Measurements from ENCODE around the gene NR1I2. TPM values are rescaled to one million over a fixed set of nuclear protein-coding genes. Genes with fewer than 3 reads are reported as not detected.
A peak's percentile ranks its signal among the peaks of the same experiment; 100 is the strongest.

Gene NR1I2
- total RNA-seq, 2 experiments from 2014 or later, result 0.70 to 1.0 TPM

- Mint-ChIP-seq H3K9me3 (no peaks in the 10 kb centered on the region), H3K36me3 (ENCODE audit: low read depth) (no peaks in the 10 kb centered on the region), H3K27ac (no peak overlapping the region), H3K4me3 (no peak overlapping the region), H3K27me3 (no peaks in the 10 kb centered on the region), H3K4me1 (ENCODE audit: low read depth) (peaks cover 10% of the 10 kb centered on the region)
- no peak for TF ChIP-seq CTCF (IDR thresholded peaks at IDR 0.05)
- intact Hi-C loops (cut with micrococcal nuclease), result no loop called here
- DNase-seq, result no peak
- no peak for ATAC-seq
- ChIA-PET POLR2A (interaction anchor here (0.6 kb wide), 1 partner anchor 404 kb away, joined by 4 read pairs; no protein-coding TSS in a partner anchor), CTCF (interaction anchor here (0.5 to 3.4 kb wide), 6 partner anchors 11 to 402 kb away, joined by 3 to 8 read pairs (median 3); no protein-coding TSS in a partner anchor)
Observed at GRCh38 chr3:119808244-119808643, 26.3 kb downstream of the NR1I2 start.

DNA sequence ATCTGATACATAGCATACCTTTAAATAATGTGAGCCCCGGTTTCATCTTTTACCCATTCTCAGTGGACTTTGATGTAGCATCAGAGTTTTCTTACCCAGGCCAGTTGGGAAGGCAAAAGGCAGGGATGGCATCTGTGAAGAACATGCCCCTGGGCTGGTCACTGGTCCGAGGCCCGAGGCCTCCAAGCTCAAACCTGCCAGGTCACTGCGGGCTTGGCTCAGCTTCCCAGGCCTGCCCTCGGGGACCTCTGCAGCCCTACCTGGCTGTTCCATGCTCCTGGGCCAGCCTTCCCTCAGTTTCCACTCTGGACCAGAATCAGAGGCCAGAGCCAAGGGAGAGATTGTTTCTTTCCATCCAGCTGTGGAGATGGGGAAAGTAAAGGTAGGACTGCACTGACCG is 26.9 kb downstream of the NR1I2 start:
- Mint-ChIP-seq H3K36me3 (ENCODE audit: low read depth) (no peaks in the 10 kb centered on the region), H3K4me3 (peak overlapping the region; percentile 3), H3K9me3 (no peaks in the 10 kb centered on the region), H3K4me1 (ENCODE audit: low read depth) (peaks cover 10% of the 10 kb centered on the region), H3K27me3 (no peaks in the 10 kb centered on the region), H3K27ac (no peak overlapping the region)
- POLR2A ChIA-PET, result interaction anchor here (0.9 to 1.4 kb wide), 2 partner anchors 35 to 115 kb away, joined by 3 read pairs; no protein-coding TSS in a partner anchor
- CTCF ChIA-PET, result interaction anchor here (0.9 to 3.4 kb wide), 5 partner anchors 10 to 119 kb away, joined by 3 to 8 read pairs (median 3); no protein-coding TSS in a partner anchor
- intact Hi-C loops (cut with micrococcal nuclease), result no loop called here
- no peak for ATAC-seq
- TF ChIP-seq CTCF (IDR thresholded peaks at IDR 0.05), result no peak
- DNase-seq, result no peak

GRCh38 chr3:119809249-119810017 is 27.5 kb downstream of the NR1I2 start:
- peak; percentile 30 for DNase-seq
- intact Hi-C loops (cut with micrococcal nuclease), result no loop called here
- H3K9me3 Mint-ChIP-seq, result no peaks in the 10 kb centered on the region
- H3K36me3 Mint-ChIP-seq (ENCODE audit: low read depth), result no peaks in the 10 kb centered on the region
- no peak overlapping the region for H3K27ac Mint-ChIP-seq
- ChIA-PET CTCF (interaction anchor here (0.9 to 3.4 kb wide), 3 partner anchors 9 to 608 kb away, joined by 3 to 8 read pairs (median 3); no protein-coding TSS in a partner anchor), POLR2A (interaction anchor here (0.9 to 1.4 kb wide), 3 partner anchors 8 to 116 kb away, joined by 3 read pairs; no protein-coding TSS in a partner anchor)
- peak overlapping the region; percentile 69 for H3K4me3 Mint-ChIP-seq
- TF ChIP-seq CTCF (IDR thresholded peaks at IDR 0.05), result no peak
- no peaks in the 10 kb centered on the region for H3K27me3 Mint-ChIP-seq
- peaks cover 10% of the 10 kb centered on the region for H3K4me1 Mint-ChIP-seq (ENCODE audit: low read depth)
- ATAC-seq, result no peak

DNA sequence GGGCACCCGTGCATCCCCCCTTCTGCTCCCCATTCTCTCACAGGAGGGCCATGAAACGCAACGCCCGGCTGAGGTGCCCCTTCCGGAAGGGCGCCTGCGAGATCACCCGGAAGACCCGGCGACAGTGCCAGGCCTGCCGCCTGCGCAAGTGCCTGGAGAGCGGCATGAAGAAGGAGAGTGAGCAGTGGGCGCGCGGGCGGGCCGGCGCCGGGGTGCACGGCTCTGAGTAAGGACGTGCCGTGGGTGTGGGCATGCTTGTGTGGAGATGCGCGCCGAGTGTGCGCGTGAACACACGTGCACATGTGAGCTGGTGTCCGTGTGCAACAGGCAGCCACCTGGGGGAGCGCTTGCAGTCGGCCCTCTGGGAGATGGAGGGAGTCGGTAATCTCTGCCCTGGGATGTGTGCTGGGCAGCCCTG is 28.1 kb downstream of the NR1I2 start:
- ATAC-seq, result peak; percentile 91
- H3K27ac Mint-ChIP-seq, result peak overlapping the region; percentile 86
- intact Hi-C loops (cut with micrococcal nuclease), result no loop called here
- H3K9me3 Mint-ChIP-seq, result no peaks in the 10 kb centered on the region
- POLR2A ChIA-PET, result interaction anchor here (1.0 to 1.4 kb wide), 3 partner anchors 8 to 116 kb away, joined by 3 read pairs; no protein-coding TSS in a partner anchor
- peaks cover 10% of the 10 kb centered on the region for H3K4me1 Mint-ChIP-seq (ENCODE audit: low read depth)
- H3K36me3 Mint-ChIP-seq (ENCODE audit: low read depth), result no peaks in the 10 kb centered on the region
- CTCF ChIA-PET, result interaction anchor here (1.0 to 3.4 kb wide), 2 partner anchors 16 to 607 kb away, joined by 3 to 8 read pairs; no protein-coding TSS in a partner anchor
- H3K4me3 Mint-ChIP-seq, result peak overlapping the region; percentile 69
- TF ChIP-seq CTCF (IDR thresholded peaks at IDR 0.05), result peak; percentile 38
- DNase-seq, result peak; percentile 75
- H3K27me3 Mint-ChIP-seq, result no peaks in the 10 kb centered on the region
